Osteoblast (primary cell): ENCODE results near the gene ST6GALNAC3. TPM values are rescaled to one million over a fixed set of nuclear protein-coding genes. Genes with fewer than 3 reads are reported as not detected.

ENCODE experiments used
- DNase-seq: peaks from one replicate; pipeline ENCODE4 v3.0.0; 2011; ENCODE audit warnings: low spot score, mixed read lengths; ENCODE audit not compliant: insufficient read length; ENCODE audit errors: missing footprints
- H2AFZ ChIP-seq: 2 replicates; pipeline ENCODE4 v1.6.0; 2011; ENCODE audit warnings: mild to moderate bottlenecking, low read length
- H3K27ac ChIP-seq: 2 replicates; pipeline ENCODE4 v1.5.1; 2011; ENCODE audit warnings: mild to moderate bottlenecking, low read depth, low read length, moderate library complexity
- H3K27me3 ChIP-seq: 2 replicates; pipeline ENCODE4 v1.6.0; 2012; ENCODE audit warnings: mild to moderate bottlenecking, control low read depth, inconsistent platforms, low read length, moderate library complexity; ENCODE audit not compliant: insufficient read depth
- H3K36me3 ChIP-seq: 2 replicates; pipeline ENCODE4 v1.5.1; 2011; ENCODE audit warnings: mild to moderate bottlenecking, low read length, control low read depth, moderate library complexity; ENCODE audit not compliant: insufficient read depth
- H3K4me1 ChIP-seq: 2 replicates; pipeline ENCODE4 v1.5.1; 2011; ENCODE audit warnings: mild to moderate bottlenecking, low read length, control low read depth, moderate library complexity; ENCODE audit not compliant: insufficient read depth
- H3K4me2 ChIP-seq: 2 replicates; pipeline ENCODE4 v1.6.0; 2011; ENCODE audit warnings: mild to moderate bottlenecking, low read length; ENCODE audit not compliant: insufficient read depth
- H3K4me3 ChIP-seq: fragments of 200-600 bp; sonication (generic); 3 replicates; pipeline ENCODE4 v1.5.1; 2012; ENCODE audit warnings: mild to moderate bottlenecking, low read length, inconsistent platforms; ENCODE audit not compliant: insufficient read depth
- H3K79me2 ChIP-seq: 2 replicates; pipeline ENCODE4 v1.6.0; 2012; ENCODE audit warnings: mild to moderate bottlenecking, low read length, control low read depth, inconsistent platforms; ENCODE audit not compliant: insufficient read depth
- H3K9me3 ChIP-seq: 2 replicates; pipeline ENCODE4 v1.5.1; 2011; ENCODE audit warnings: low read depth, low read length, control low read depth
- H4K20me1 ChIP-seq: 2 replicates; pipeline ENCODE4 v1.6.0; 2012; ENCODE audit warnings: mild to moderate bottlenecking, low read length, control low read depth; ENCODE audit not compliant: insufficient read depth
- CTCF ChIP-seq: IDR thresholded peaks from 2 replicates; pipeline ENCODE4 v1.5.1; 2011; ENCODE audit warnings: mild to moderate bottlenecking, low read depth, low read length, moderate library complexity; ENCODE audit errors: extremely low read depth
- total RNA-seq: library from RNA; depleted of rRNA; stranded (reverse); fragments of >200 nt; gene quantifications from 2 replicates; pipeline ENCODE4 v1.2.3, GENCODE V29; 2012

Gene ST6GALNAC3
- total RNA-seq, 1 donor = not detected

- no peak overlapping the region for H3K4me2 ChIP-seq
- peaks cover 2% of the 10 kb centered on the region for H3K9me3 ChIP-seq
- no peaks in the 10 kb centered on the region for H3K27me3 ChIP-seq
- H3K79me2 ChIP-seq = no peaks in the 10 kb centered on the region
- H3K4me3 ChIP-seq = no peak overlapping the region
- no peak for TF ChIP-seq CTCF
- H2AFZ ChIP-seq = no peak overlapping the region
- no peaks in the 10 kb centered on the region for H3K36me3 ChIP-seq
- H3K27ac ChIP-seq = no peak overlapping the region
- DNase-seq = no peak
- H4K20me1 ChIP-seq = no peaks in the 10 kb centered on the region
- no peaks in the 10 kb centered on the region for H3K4me1 ChIP-seq
Measured at GRCh38 chr1:76381450-76382097, 307.0 kb downstream of the ST6GALNAC3 start.

- no peaks in the 10 kb centered on the region for H3K27me3 ChIP-seq
- H2AFZ ChIP-seq = no peak overlapping the region
- H3K4me1 ChIP-seq = no peaks in the 10 kb centered on the region
- no peaks in the 10 kb centered on the region for H3K9me3 ChIP-seq
- no peak overlapping the region for H3K27ac ChIP-seq
- H4K20me1 ChIP-seq = no peaks in the 10 kb centered on the region
- TF ChIP-seq CTCF = no peak
- H3K79me2 ChIP-seq = no peaks in the 10 kb centered on the region
- H3K4me3 ChIP-seq = no peak overlapping the region
- H3K36me3 ChIP-seq = no peaks in the 10 kb centered on the region
- no peak for DNase-seq
- no peak overlapping the region for H3K4me2 ChIP-seq
Measured at GRCh38 chr1:76388261-76388660, 313.7 kb downstream of the ST6GALNAC3 start.

- H3K4me2 ChIP-seq = no peak overlapping the region
- no peaks in the 10 kb centered on the region for H3K79me2 ChIP-seq
- H2AFZ ChIP-seq = no peak overlapping the region
- H4K20me1 ChIP-seq = no peaks in the 10 kb centered on the region
- no peak for TF ChIP-seq CTCF
- peak; percentile 6 for DNase-seq
- H3K4me3 ChIP-seq = no peak overlapping the region
- no peaks in the 10 kb centered on the region for H3K36me3 ChIP-seq
- H3K4me1 ChIP-seq = no peaks in the 10 kb centered on the region
- H3K27me3 ChIP-seq = no peaks in the 10 kb centered on the region
- H3K27ac ChIP-seq = no peak overlapping the region
- H3K9me3 ChIP-seq = no peaks in the 10 kb centered on the region
Measured at GRCh38 chr1:76390456-76390855, 315.9 kb downstream of the ST6GALNAC3 start.

- no peak overlapping the region for H2AFZ ChIP-seq
- DNase-seq = no peak
- no peak overlapping the region for H3K4me2 ChIP-seq
- no peak overlapping the region for H3K27ac ChIP-seq
- H3K27me3 ChIP-seq = no peaks in the 10 kb centered on the region
- H3K4me1 ChIP-seq = no peaks in the 10 kb centered on the region
- no peak overlapping the region for H3K4me3 ChIP-seq
- H3K9me3 ChIP-seq = no peaks in the 10 kb centered on the region
- TF ChIP-seq CTCF = no peak
- no peaks in the 10 kb centered on the region for H4K20me1 ChIP-seq
- no peaks in the 10 kb centered on the region for H3K79me2 ChIP-seq
- no peaks in the 10 kb centered on the region for H3K36me3 ChIP-seq
Measured at GRCh38 chr1:76395059-76395458, 320.5 kb downstream of the ST6GALNAC3 start.
